ENCODE results near the gene KCNG1. TPM values are rescaled to one million over a fixed set of nuclear protein-coding genes. Genes with fewer than 3 reads are reported as not detected.

The KCNG1 gene
- total RNA-seq, 2 donors from 2014 or later: 4.9 to 6.2 TPM

DNA sequence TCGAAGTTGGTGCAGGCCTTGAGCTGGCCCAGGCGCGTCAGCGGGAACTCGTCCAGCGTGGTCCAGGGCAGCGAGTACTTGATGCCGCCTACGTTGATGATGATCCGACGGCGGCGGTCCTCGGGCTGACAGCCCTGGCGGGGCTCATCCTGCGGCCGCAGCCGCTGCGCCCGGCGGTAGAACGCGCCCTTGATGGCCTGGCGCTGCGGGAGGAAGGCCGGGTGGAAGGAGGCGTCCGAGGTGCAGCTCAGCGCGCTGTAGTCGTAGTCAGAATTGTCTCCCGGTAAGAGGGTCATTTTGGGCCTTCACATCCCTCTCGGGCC, 12.9 kb downstream of the KCNG1 start:
- intact Hi-C loops (cut with DNase I): no loop called here
- whole genome bisulfite sequencing, 2 donors: 80 to 84% methylated on average over 3 to 33 of the region's 33 CpGs
- no peaks in the 10 kb centered on the region for H3K36me3 ChIP-seq (replicated peaks in 1 of 2; ENCODE audit: insufficient read depth in 1 of 2, low read depth in 2 of 2)

DNA sequence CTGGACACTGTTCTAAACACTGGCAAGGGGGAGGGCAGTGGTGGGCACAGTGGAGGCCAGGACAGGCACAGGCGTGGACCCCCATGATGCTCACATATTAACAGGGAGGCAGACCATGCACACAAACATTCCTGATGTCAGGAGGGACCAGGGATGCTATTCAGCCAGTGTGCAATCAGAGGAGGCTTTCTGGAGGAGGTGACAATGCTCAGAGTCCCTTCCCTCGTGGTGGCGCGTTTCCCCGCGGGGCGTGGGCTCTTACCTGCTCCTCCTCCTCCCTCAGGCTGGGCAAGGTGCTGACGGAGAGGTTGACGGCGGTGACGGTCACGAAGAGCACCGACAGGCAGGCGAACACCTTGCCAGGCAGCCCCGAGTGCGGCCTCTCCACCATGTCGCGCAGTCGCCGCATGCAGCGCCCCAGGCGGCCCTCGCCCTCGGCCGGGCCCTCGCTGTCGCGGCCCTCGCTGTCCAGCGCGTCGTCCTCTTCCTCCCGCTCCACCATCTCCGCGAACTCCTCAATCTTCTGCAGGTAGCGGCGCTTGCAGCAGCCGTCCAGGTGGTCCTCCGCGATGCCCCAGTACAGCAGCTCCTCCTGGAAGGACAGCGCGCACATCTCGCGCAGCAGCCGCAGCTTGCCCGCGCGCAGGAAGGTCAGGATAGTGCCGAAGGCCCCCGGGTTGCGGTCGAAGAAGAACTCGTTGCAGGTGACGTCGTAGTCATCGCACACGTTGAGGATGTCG, 13.4 kb downstream of the KCNG1 start:
- no peaks in the 10 kb centered on the region for H3K4me1 ChIP-seq
- no peak overlapping the region for H3K4me3 ChIP-seq
- no peaks in the 10 kb centered on the region for H3K27me3 ChIP-seq
- intact Hi-C loops (cut with DNase I): no loop called here
- TF ChIP-seq POLR2A (IDR thresholded peaks at IDR 0.05): no peak
- TF ChIP-seq, protein P1, sequence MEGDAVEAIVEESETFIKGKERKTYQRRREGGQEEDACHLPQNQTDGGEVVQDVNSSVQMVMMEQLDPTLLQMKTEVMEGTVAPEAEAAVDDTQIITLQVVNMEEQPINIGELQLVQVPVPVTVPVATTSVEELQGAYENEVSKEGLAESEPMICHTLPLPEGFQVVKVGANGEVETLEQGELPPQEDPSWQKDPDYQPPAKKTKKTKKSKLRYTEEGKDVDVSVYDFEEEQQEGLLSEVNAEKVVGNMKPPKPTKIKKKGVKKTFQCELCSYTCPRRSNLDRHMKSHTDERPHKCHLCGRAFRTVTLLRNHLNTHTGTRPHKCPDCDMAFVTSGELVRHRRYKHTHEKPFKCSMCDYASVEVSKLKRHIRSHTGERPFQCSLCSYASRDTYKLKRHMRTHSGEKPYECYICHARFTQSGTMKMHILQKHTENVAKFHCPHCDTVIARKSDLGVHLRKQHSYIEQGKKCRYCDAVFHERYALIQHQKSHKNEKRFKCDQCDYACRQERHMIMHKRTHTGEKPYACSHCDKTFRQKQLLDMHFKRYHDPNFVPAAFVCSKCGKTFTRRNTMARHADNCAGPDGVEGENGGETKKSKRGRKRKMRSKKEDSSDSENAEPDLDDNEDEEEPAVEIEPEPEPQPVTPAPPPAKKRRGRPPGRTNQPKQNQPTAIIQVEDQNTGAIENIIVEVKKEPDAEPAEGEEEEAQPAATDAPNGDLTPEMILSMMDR (IDR thresholded peaks at IDR 0.05): no peak
- ATAC-seq (no peak), DNase-seq (no peak)
- H3K27ac ChIP-seq: no peak overlapping the region
- H3K9me3 ChIP-seq: no peaks in the 10 kb centered on the region
- H3K36me3 ChIP-seq (replicated peaks in 1 of 2; ENCODE audit: insufficient read depth in 1 of 2, low read depth in 2 of 2): no peaks in the 10 kb centered on the region
- 79 to 81% methylated on average over 39 to 54 of the region's 58 CpGs for WGBS, 2 donors

More for the DNA sequence above, 12.9 kb downstream of the KCNG1 start:
- H3K4me1 ChIP-seq: no peaks in the 10 kb centered on the region
- H3K27me3 ChIP-seq: no peaks in the 10 kb centered on the region
- no peak for DNase-seq
- H3K9me3 ChIP-seq: no peaks in the 10 kb centered on the region
- no peak overlapping the region for H3K4me3 ChIP-seq
- TF ChIP-seq POLR2A (IDR thresholded peaks at IDR 0.05): no peak
- TF ChIP-seq, protein P1 (IDR thresholded peaks at IDR 0.05): no peak
- H3K27ac ChIP-seq: no peak overlapping the region
- no peak for ATAC-seq

DNA sequence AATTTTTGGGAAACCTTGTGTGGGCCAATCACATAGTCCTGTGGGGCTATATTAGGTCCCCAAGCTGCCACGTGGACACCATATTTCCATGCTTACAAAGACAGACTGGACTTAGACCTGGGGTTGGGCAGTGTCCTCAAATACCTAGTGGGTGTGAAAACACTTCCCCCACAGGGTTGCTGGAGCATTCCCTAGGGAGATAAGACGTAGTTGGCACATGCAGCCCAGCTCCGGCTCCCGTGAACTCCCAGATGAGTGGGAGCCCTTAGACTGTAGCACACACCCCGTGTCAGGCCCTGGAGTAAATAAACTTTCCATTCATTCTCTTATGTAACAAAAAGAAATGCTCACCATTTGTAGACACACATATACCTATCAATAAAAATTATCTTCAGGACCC, 14.2 kb downstream of the KCNG1 start:
- DNase-seq: no peak
- Histone ChIP-seq H3K36me3 (replicated peaks in 1 of 2; ENCODE audit: insufficient read depth in 1 of 2, low read depth in 2 of 2) (no peaks in the 10 kb centered on the region), H3K9me3 (no peaks in the 10 kb centered on the region), H3K27me3 (no peaks in the 10 kb centered on the region), H3K4me1 (no peaks in the 10 kb centered on the region), H3K27ac (no peak overlapping the region), H3K4me3 (no peak overlapping the region)
- TF ChIP-seq POLR2A (IDR thresholded peaks at IDR 0.05): no peak
- TF ChIP-seq, protein P1 (IDR thresholded peaks at IDR 0.05): no peak
- intact Hi-C loops (cut with DNase I): no loop called here
- WGBS, 2 donors: 34 to 36% methylated on average over 5 of the region's 5 CpGs
- no peak for ATAC-seq

DNA sequence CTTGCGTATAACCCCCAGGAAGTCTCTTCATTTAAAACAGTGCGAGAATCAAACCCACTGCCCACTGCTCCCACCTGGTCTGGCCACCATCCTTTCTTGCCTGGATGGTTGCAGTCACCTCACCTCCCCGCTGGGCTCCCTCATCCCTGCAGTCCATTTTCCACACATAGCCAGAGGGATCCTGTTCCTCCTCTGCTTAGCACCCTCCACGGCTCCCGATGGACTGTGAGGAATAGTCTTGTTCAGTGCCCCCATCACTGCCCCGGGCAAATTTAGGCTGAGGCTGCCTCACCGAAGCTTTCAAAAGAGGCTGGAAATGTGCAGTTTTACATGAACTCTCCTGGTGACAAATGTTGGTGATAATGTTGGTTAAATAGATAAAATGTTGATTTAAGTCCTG, 17.7 kb downstream of the KCNG1 start:
- WGBS, 2 donors: 79 to 80% methylated on average over 7 of the region's 7 CpGs

More for the DNA sequence above, 17.7 kb downstream of the KCNG1 start:
- intact Hi-C loops (cut with DNase I): no loop called here
- ATAC-seq (no peak), DNase-seq (no peak)
- Histone ChIP-seq H3K27ac (no peak overlapping the region), H3K9me3 (no peaks in the 10 kb centered on the region), H3K4me1 (no peaks in the 10 kb centered on the region), H3K4me3 (no peak overlapping the region), H3K27me3 (no peaks in the 10 kb centered on the region), H3K36me3 (replicated peaks in 1 of 2; ENCODE audit: insufficient read depth in 1 of 2, low read depth in 2 of 2) (no peaks in the 10 kb centered on the region)
- TF ChIP-seq POLR2A (IDR thresholded peaks at IDR 0.05): no peak
- TF ChIP-seq, protein P1 (IDR thresholded peaks at IDR 0.05): no peak

Data from body of pancreas (tissue), 4 donors.